ENCODE data around the gene UGT1A1.

Gene UGT1A1

DNA sequence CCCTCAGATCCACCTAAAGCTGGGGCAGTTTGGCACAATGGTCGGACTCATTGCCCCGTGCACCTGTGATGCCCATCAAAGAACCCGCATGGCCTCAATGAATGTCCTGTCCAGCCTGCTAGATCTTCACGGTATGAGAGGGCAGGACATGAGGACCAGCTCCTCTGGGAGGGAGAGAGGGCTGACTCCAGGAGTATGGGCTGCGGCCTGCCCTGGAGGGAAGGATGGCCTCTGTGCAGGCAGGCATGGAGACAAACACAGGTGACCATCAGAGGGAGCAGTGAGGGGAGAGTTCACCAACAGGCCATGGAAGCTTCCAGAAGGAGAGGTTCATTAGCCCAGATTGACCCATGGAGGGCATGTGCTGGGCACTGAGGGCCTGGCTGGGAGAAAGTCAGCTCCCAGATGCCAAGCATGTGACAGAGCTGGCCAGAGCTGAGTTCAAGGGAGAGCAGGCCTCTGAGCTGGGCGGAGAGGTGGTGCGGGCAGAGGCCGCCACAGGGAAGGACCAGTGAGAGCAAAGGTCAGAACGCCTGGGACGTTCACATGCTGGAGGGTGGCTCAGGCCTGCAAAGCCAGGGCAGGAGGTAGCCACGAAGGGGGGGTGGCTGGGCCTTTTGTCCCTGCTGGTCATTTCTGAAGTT is 58.0 kb downstream of the UGT1A1 start:
- Histone ChIP-seq H4K91ac (ENCODE audit: low read length) (no peak overlapping the region), H3K4me2 (ENCODE audit: low read length, poor library complexity, severe bottlenecking) (no peak overlapping the region), H2AK5ac (ENCODE audit: low read length, severe bottlenecking) (no peak overlapping the region), H2BK15ac (ENCODE audit: low read depth, poor library complexity, severe bottlenecking) (no peak overlapping the region), H3K79me1 (replicated peaks; ENCODE audit: low read length, poor library complexity, severe bottlenecking) (no peaks in the 10 kb centered on the region), H3K27ac (ENCODE audit: low read length, poor library complexity, severe bottlenecking) (no peak overlapping the region), H3K9me3 (ENCODE audit: control insufficient read depth, low read length) (no peaks in the 10 kb centered on the region), H3K4me1 (ENCODE audit: control insufficient read depth, insufficient read depth, low read depth, low read length) (peaks cover 4% of the 10 kb centered on the region), H4K8ac (ENCODE audit: low read length) (no peak overlapping the region), H3K4ac (ENCODE audit: low read depth in 1 of 2, low read length in 2 of 2) (no peak overlapping the region), H3K27me3 (ENCODE audit: control insufficient read depth in 1 of 2, insufficient read depth in 1 of 2, low read length in 2 of 2) (peaks cover 18 to 36% of the 10 kb centered on the region in 2 experiments), H3K23ac (ENCODE audit: low read length in 2 of 2) (no peak overlapping the region), H3K18ac (ENCODE audit: low read depth in 1 of 2, low read length in 2 of 2) (no peak overlapping the region), H2BK12ac (ENCODE audit: low read length in 2 of 2) (no peak overlapping the region), H3K4me3 (ENCODE audit: insufficient read depth in 1 of 2, low read depth in 1 of 2, low read length in 2 of 2) (no peak overlapping the region), H2BK5ac (ENCODE audit: low read depth, low read length, poor library complexity, severe bottlenecking) (no peak overlapping the region), H2AFZ (ENCODE audit: low read depth, low read length) (no peak overlapping the region), H3K14ac (ENCODE audit: low read length in 2 of 2) (no peak overlapping the region), H3K36me3 (ENCODE audit: control insufficient read depth in 1 of 2, insufficient read depth in 2 of 2, low read depth in 1 of 2, low read length in 2 of 2) (no peaks in the 10 kb centered on the region), H2BK120ac (ENCODE audit: low read depth, low read length) (no peak overlapping the region), H3K9ac (ENCODE audit: low read length) (no peak overlapping the region)
- 94% methylated on average over 11 of the region's 11 CpGs for WGBS
- no peak for DNase-seq

DNA sequence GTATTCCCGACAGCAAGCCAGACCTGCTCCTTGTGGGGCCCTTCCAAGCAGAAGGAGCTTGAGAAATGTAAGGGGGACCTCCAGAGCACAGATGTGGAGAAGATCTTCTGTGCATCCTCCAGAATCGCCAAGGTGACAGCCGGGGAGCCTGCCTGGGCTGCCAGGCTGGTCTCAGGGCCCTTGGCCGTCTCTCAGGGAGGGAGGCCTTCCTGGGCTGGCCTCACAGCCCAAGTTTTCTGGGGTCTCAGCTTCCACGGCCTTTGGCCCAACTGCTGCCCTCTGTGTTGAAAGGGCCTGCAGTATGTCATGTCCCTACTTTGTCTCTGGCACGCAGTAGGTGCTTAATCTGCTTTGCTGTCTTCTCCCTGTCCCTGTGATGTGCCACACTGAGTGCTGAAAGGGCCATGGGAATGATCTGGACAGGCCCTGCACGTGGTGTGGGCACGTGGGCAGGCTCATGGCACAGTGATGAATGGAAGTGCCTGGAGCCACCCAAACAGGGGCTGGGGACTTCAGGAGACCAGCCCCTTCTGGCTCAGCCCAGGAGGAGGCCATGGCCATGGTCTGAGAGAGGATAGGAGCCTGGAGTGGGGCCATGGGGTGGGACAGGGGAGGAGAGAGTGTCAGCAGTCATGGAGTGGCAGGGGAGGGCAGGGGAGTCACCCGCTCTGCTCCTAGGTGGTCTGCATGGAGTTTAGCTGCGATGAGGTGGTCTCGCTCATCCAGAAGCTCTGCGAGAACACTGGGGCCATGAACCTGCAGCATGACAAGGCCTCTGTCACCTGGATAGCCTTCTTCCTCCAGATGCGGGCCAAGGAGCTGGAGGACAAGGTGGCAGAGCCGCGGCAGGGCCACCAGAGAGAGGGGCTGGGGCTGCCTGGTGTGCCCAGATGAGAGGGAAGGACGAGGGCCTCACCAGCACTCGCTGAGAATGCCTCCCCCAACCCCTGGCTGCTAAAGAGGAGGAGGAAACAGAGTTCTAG is 58.9 kb downstream of the UGT1A1 start:
- Histone ChIP-seq H4K8ac (ENCODE audit: low read length) (no peak overlapping the region), H2AK5ac (ENCODE audit: low read length, severe bottlenecking) (no peak overlapping the region), H3K4me3 (ENCODE audit: insufficient read depth in 1 of 2, low read depth in 1 of 2, low read length in 2 of 2) (no peak overlapping the region), H3K79me1 (replicated peaks; ENCODE audit: low read length, poor library complexity, severe bottlenecking) (no peaks in the 10 kb centered on the region), H2AFZ (ENCODE audit: low read depth, low read length) (no peak overlapping the region), H3K27me3 (ENCODE audit: control insufficient read depth in 1 of 2, insufficient read depth in 1 of 2, low read length in 2 of 2) (peaks cover 21 to 29% of the 10 kb centered on the region in 2 experiments), H2BK5ac (ENCODE audit: low read depth, low read length, poor library complexity, severe bottlenecking) (no peak overlapping the region), H3K4ac (ENCODE audit: low read depth in 1 of 2, low read length in 2 of 2) (no peak overlapping the region), H3K4me2 (ENCODE audit: low read length, poor library complexity, severe bottlenecking) (no peak overlapping the region), H3K9ac (ENCODE audit: low read length) (no peak overlapping the region), H3K14ac (ENCODE audit: low read length in 2 of 2) (no peak overlapping the region), H3K4me1 (ENCODE audit: control insufficient read depth, insufficient read depth, low read depth, low read length) (peaks cover 4% of the 10 kb centered on the region), H4K91ac (ENCODE audit: low read length) (no peak overlapping the region), H3K23ac (ENCODE audit: low read length in 2 of 2) (no peak overlapping the region), H3K27ac (ENCODE audit: low read length, poor library complexity, severe bottlenecking) (no peak overlapping the region), H2BK15ac (ENCODE audit: low read depth, poor library complexity, severe bottlenecking) (no peak overlapping the region), H2BK12ac (ENCODE audit: low read length in 2 of 2) (no peak overlapping the region), H3K18ac (ENCODE audit: low read depth in 1 of 2, low read length in 2 of 2) (no peak overlapping the region), H3K36me3 (ENCODE audit: control insufficient read depth in 1 of 2, insufficient read depth in 2 of 2, low read depth in 1 of 2, low read length in 2 of 2) (no peaks in the 10 kb centered on the region), H3K9me3 (ENCODE audit: control insufficient read depth, low read length) (no peaks in the 10 kb centered on the region), H2BK120ac (ENCODE audit: low read depth, low read length) (no peak overlapping the region)
- DNase-seq = no peak
- 67% methylated on average over 17 of the region's 17 CpGs for WGBS

DNA sequence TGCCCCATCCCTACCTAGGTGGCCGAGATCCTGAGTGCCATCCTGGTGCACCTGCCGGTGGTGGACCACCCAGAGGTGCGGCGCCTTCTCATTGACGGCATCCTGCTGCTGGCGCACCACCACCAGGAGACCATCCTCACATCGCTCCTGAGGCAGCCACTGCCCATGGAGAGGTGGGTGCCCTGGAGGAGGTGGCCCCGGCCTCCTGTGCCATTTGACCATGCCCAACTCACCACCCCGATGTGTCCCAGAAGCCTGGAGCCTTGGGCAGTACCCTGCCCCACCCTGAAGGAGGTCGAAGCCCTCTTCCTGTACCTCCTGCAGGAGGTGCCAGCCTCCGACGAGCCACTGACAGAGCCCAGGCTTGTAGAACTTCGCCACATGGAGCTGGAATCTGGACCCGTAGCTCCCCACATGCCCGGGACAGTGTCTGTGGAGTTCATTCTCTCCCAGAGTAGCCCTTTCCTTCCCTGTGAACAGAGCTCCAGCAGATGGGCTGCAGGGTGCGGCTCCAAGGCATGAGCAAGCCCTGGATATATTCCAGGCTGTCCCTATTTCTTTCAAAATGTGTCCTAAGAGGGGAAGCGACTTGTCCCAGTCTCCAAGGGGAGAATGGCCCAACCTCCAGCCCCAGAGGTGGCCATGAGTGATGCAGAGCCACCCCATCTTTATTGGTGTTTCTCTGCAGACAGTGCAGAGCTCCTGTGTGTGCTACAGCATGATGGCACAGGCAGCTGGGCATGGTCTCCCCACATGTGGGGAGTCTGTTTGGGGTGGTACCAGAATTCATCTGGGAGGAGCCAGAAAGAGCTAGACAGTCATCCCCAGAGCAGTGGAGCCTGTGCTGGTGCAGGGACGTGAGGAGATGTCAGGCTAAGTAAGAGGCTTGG is 60.1 kb downstream of the UGT1A1 start:
- H3K4me3 ChIP-seq (ENCODE audit: insufficient read depth in 1 of 2, low read depth in 1 of 2, low read length in 2 of 2) = no peak overlapping the region
- no peaks in the 10 kb centered on the region for H3K36me3 ChIP-seq (ENCODE audit: control insufficient read depth in 1 of 2, insufficient read depth in 2 of 2, low read depth in 1 of 2, low read length in 2 of 2)
- H2AFZ ChIP-seq (ENCODE audit: low read depth, low read length) = no peak overlapping the region
- no peak overlapping the region for H3K9ac ChIP-seq (ENCODE audit: low read length)
- no peak overlapping the region for H3K27ac ChIP-seq (ENCODE audit: low read length, poor library complexity, severe bottlenecking)
- peaks cover 21 to 27% of the 10 kb centered on the region in 2 experiments for H3K27me3 ChIP-seq (ENCODE audit: control insufficient read depth in 1 of 2, insufficient read depth in 1 of 2, low read length in 2 of 2)
- H3K23ac ChIP-seq (ENCODE audit: low read length in 2 of 2) = no peak overlapping the region
- no peak for DNase-seq
- no peaks in the 10 kb centered on the region for H3K79me1 ChIP-seq (replicated peaks; ENCODE audit: low read length, poor library complexity, severe bottlenecking)
- H3K4ac ChIP-seq (ENCODE audit: low read depth in 1 of 2, low read length in 2 of 2) = no peak overlapping the region
- no peaks in the 10 kb centered on the region for H3K9me3 ChIP-seq (ENCODE audit: control insufficient read depth, low read length)
- peaks cover 4% of the 10 kb centered on the region for H3K4me1 ChIP-seq (ENCODE audit: control insufficient read depth, insufficient read depth, low read depth, low read length)
- no peak overlapping the region for H4K91ac ChIP-seq (ENCODE audit: low read length)
- no peak overlapping the region for H2BK15ac ChIP-seq (ENCODE audit: low read depth, poor library complexity, severe bottlenecking)
- H3K18ac ChIP-seq (ENCODE audit: low read depth in 1 of 2, low read length in 2 of 2) = no peak overlapping the region
- H2BK120ac ChIP-seq (ENCODE audit: low read depth, low read length) = no peak overlapping the region
- no peak overlapping the region for H2BK12ac ChIP-seq (ENCODE audit: low read length in 2 of 2)
- H2AK5ac ChIP-seq (ENCODE audit: low read length, severe bottlenecking) = no peak overlapping the region
- no peak overlapping the region for H4K8ac ChIP-seq (ENCODE audit: low read length)
- no peak overlapping the region for H3K14ac ChIP-seq (ENCODE audit: low read length in 2 of 2)
- H3K4me2 ChIP-seq (ENCODE audit: low read length, poor library complexity, severe bottlenecking) = no peak overlapping the region
- 85% methylated on average over 18 of the region's 18 CpGs for WGBS
- no peak overlapping the region for H2BK5ac ChIP-seq (ENCODE audit: low read depth, low read length, poor library complexity, severe bottlenecking)
